Measurements from ENCODE around the gene PDE6H.

The PDE6H gene

GRCh38 chr12:14952299-14952921 is 20.4 kb upstream of the PDE6H start:
- no peak for DNase-seq

GRCh38 chr12:14953752-14954151 is 19.1 kb upstream of the PDE6H start:
- no peak for DNase-seq

DNA sequence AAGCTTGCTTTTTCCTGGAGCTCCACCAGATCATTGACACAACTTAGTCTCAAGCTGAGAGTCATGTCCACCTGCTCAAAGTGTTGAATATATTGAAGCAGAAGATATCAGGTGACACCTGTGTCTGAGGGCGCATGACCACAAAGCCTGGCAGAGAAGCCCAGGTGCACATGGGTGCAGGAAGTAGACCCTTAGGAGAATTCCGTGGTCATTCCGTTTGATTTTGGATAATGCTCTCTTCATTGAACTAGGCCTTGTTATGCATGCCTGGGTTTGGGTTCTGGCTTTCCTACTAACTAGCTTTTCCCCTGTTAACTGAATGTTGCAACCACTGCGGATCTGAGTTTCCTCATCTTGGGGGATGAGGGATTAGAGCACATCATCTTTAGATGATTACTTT is 18.6 kb upstream of the PDE6H start:
- no peak for DNase-seq

GRCh38 chr12:14956024-14956891 is 16.6 kb upstream of the PDE6H start:
- DNase-seq, result no peak

GRCh38 chr12:14956905-14957304 is 15.9 kb upstream of the PDE6H start:
- no peak for DNase-seq

- no peak for DNase-seq
These were observed 15.2 kb upstream of the PDE6H start for GRCh38 chr12:14957551-14958168.

DNA sequence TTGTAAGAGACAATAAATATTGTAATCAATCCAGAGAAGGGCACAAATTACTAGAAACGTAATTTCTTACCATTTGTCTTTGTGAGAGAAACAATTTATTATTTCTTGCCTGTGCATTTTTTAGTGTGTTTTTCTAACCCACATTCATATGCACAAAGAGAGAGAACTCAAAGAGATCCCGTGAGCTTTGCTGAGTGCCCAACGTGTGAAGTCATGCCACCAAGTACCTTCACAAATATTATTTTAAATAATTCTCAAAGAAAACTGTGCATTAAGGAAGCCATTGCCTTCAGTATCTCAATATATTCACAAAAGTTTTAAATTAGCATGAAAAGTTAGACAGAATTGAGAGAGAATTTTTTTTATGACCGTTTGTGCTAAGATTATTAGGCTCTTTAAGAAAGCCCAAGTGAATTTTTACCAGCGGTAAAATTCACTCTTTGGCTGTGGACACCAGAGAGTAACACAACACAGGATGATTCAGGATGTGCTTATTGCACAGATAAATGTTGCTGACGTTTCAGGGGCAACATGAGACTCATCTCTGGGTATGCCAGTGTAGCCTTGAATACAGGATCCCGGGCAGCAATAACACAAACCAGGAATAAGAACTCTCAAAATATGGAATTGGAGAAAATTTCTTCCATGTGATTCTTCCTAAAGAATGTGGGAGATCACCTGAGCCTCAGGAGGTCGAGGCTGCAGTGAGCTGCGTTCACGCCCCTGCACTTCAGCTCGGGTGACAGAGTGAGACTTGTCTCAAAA is 14.3 kb upstream of the PDE6H start:
- DNase-seq, result no peak

- no peak for DNase-seq
These were observed 13.8 kb upstream of the PDE6H start for GRCh38 chr12:14959126-14959440.

- no peak for DNase-seq
These were observed 13.4 kb upstream of the PDE6H start for GRCh38 chr12:14959463-14959862.

- no peak for DNase-seq
These were observed 12.8 kb upstream of the PDE6H start for GRCh38 chr12:14959916-14960496.

GRCh38 chr12:14960548-14961465 is 12.0 kb upstream of the PDE6H start:
- peak; percentile 49 for DNase-seq

- peak; percentile 63 for DNase-seq
These were observed 11.2 kb upstream of the PDE6H start, which contains the start of gene ARHGDIB for GRCh38 chr12:14961466-14962152. TSS of gene ARHGDIB (minus strand) at chr12:14961601. CDS start at chr12:14950712, 10,889 bp downstream.

GRCh38 chr12:14962153-14962539 is 10.7 kb upstream of the PDE6H start:
- DNase-seq, result no peak

DNA sequence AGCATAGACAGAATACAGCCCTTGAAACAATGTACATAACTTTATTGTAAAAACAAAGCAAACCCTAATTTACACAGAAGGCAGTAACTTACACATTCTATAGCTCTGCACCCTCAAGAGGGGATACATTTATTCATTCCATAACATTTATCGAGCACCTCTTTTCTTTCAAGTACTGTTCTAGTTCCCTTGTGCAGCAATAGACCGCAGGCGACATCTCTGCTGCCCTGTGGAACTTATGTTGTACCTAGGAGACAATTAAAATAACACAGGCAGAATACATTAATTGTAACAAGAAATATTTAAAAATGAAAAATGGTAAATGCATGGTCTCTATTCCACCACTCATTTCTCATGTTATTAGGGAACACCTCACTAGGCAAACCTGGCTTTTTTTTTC is 10.0 kb upstream of the PDE6H start:
- DNase-seq, result no peak

GRCh38 chr12:14963520-14963919 is 9.3 kb upstream of the PDE6H start:
- DNase-seq, result no peak

DNA sequence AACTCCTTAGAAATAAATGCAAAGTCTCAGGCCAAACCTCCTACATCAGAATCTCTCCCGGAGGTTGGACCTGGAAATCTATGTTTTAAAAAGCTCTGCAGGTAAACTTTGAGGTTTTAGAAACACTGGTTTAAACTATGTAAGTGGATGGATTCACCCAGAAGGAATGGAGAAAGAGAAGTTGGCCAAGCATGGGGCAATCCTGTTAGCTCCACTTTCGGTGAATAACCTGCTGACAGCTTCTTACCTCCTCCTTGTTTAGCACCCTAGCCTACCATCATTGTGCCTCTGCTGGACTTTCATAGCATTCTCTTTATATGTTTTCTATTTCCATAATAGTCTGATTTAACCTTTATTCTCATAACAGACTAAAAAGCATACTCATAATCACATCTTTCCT is 8.4 kb upstream of the PDE6H start:
- no peak for DNase-seq

DNA sequence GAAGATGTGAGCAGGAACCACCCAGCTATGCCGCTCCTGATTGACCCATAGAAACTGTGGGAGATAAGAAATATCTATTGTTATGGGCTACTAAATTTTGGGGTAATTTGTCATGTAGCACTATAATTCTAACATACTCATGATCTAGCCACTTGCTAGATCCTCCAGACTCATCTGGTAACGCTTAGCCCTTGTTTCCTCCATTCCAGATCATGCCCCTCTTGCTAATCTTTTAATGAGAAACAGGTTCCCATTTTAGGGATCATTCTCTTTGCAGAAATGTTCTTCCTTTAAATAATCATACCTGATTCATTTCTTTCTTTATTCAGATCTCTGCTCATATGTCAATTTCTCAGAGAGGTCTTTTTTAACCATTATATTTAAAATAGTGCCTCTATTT is 7.6 kb upstream of the PDE6H start:
- no peak for DNase-seq

GRCh38 chr12:14968478-14968877 is 4.4 kb upstream of the PDE6H start:
- DNase-seq, result no peak

- DNase-seq, result no peak
These were observed 2.4 kb upstream of the PDE6H start for GRCh38 chr12:14970473-14970872.

DNA sequence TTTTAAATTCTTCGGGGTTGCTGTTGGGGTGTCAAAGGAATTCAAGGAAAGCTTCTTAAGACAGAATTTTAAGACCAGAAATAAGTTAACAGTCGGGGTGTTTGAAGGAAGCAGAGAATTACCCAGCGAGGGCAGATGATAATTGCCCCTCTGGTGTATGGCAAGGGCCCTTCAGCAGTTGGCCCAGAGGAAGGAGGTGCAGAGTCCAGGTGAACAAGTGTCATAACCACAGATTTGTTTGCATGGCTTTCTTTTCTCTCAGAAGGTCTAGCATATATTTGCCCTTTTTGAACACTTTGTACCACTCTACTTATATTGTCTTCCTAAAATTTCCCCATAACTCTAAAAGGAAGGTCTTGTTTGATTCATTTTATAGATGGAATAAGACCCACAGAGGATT is 1.8 kb downstream of the PDE6H start:
- DNase-seq, result no peak

- DNase-seq, result no peak
These were observed 2.6 kb downstream of the PDE6H start for GRCh38 chr12:14975457-14975856.

Measured in activated effector memory CD4-positive, alpha-beta T cell treated with Interleukin-2 at 50 U/mL for 16 hours (primary cell).